Hepatocyte (in vitro differentiated cells): ENCODE data around the gene ARMC8. TPM values are rescaled to one million over a fixed set of nuclear protein-coding genes. Genes with fewer than 3 reads are reported as not detected.

ENCODE experiments used
- DNase-seq: peaks from one replicate; pipeline ENCODE4 v3.0.0-alpha.2; 2016; ENCODE audit warnings: low spot score
- H2AFZ ChIP-seq: fragments of 200-600 bp; sonication (generic); 2 replicates; pipeline ENCODE4 v1.6.0; 2016; ENCODE audit warnings: antibody characterized with exemption, mild to moderate bottlenecking
- H3K27ac ChIP-seq: fragments of 200-600 bp; sonication (generic); 2 replicates; pipeline ENCODE4 v1.5.1; 2016; ENCODE audit warnings: mild to moderate bottlenecking
- H3K27me3 ChIP-seq: fragments of 200-600 bp; sonication (generic); 2 replicates; pipeline ENCODE4 v1.6.1; 2016
- H3K36me3 ChIP-seq: fragments of 200-600 bp; sonication (generic); replicated peaks from 2 replicates; pipeline ENCODE4 v1.5.1; 2016; ENCODE audit warnings: low read depth; ENCODE audit not compliant: insufficient read depth
- H3K4me1 ChIP-seq: fragments of 200-600 bp; sonication (generic); 2 replicates; pipeline ENCODE4 v1.5.1; 2016; ENCODE audit warnings: mild to moderate bottlenecking, moderate library complexity; ENCODE audit not compliant: insufficient read depth
- H3K4me2 ChIP-seq: fragments of 200-600 bp; sonication (generic); 2 replicates; pipeline ENCODE4 v1.6.0; 2016
- H3K4me3 ChIP-seq: fragments of 200-600 bp; sonication (generic); 2 replicates; pipeline ENCODE4 v1.5.1; 2016; ENCODE audit warnings: mild to moderate bottlenecking
- H3K79me2 ChIP-seq: fragments of 200-600 bp; sonication (generic); 2 replicates; pipeline ENCODE4 v1.6.0; 2017; ENCODE audit warnings: mild to moderate bottlenecking
- H3K9me2 ChIP-seq: fragments of 200-600 bp; sonication (generic); replicated peaks from 2 replicates; pipeline ENCODE4 v1.6.0; 2017; ENCODE audit warnings: mild to moderate bottlenecking; ENCODE audit not compliant: insufficient read depth
- H3K9me3 ChIP-seq: fragments of 200-600 bp; sonication (generic); 2 replicates; pipeline ENCODE4 v1.5.1; 2016; ENCODE audit warnings: low read depth, mild to moderate bottlenecking
- H4K20me1 ChIP-seq: fragments of 200-600 bp; sonication (generic); 2 replicates; pipeline ENCODE4 v1.6.0; 2016; ENCODE audit warnings: mild to moderate bottlenecking; ENCODE audit not compliant: insufficient read depth, poor library complexity, severe bottlenecking
- CTCF ChIP-seq: fragments of 200-600 bp; sonication (generic); IDR thresholded peaks from 2 replicates; pipeline ENCODE4 v1.5.1; 2016; ENCODE audit warnings: antibody characterized with exemption, mild to moderate bottlenecking; ENCODE audit not compliant: poor library complexity
- EZH2 ChIP-seq: fragments of 200-600 bp; sonication (generic); IDR thresholded peaks from 2 replicates; pipeline ENCODE4 v1.6.1; 2016; ENCODE audit warnings: antibody characterized with exemption, mild to moderate bottlenecking, borderline replicate concordance
- EZH2phosphoT487 ChIP-seq: fragments of 200-600 bp; sonication (generic); IDR thresholded peaks from one replicate; pipeline ENCODE4 v1.6.1; 2018; ENCODE audit warnings: antibody characterized with exemption, mild to moderate bottlenecking, low read depth, moderate library complexity; ENCODE audit not compliant: unreplicated experiment, severe bottlenecking
- WGBS: methylation state at CpG from one replicate; pipeline ENCODE4 v1.1.6; 2016; ENCODE audit warnings: low lambda C conversion rate; ENCODE audit errors: missing lambda C conversion rate; 5-methylcytosine and 5-hydroxymethylcytosine counted together
- polyA plus RNA-seq: library from polyadenylated mRNA; unstranded; fragments of >200 nt; fragmentation: Nextera tagmentation; extraction: Ambion mirVana; gene quantifications from 2 replicates; pipeline ENCODE4 v1.2.1, GENCODE V29; 2016
- total RNA-seq: library from RNA; depleted of rRNA; stranded (reverse); fragments of >200 nt; gene quantifications from 2 replicates; pipeline ENCODE4 v1.2.3, GENCODE V29; 2014

ARMC8 gene
- total and polyA plus RNA-seq, 2 experiments from 2014 or later = 46.4 to 52.4 TPM

- Histone ChIP-seq H3K27ac (no peak overlapping the region), H3K9me2 (no peaks in the 10 kb centered on the region), H3K4me3 (no peak overlapping the region), H3K4me2 (no peak overlapping the region), H3K27me3 (no peaks in the 10 kb centered on the region), H2AFZ (no peak overlapping the region), H3K36me3 (no peaks in the 10 kb centered on the region), H3K9me3 (peaks cover 5% of the 10 kb centered on the region), H3K79me2 (no peaks in the 10 kb centered on the region), H4K20me1 (no peaks in the 10 kb centered on the region), H3K4me1 (no peaks in the 10 kb centered on the region)
- TF ChIP-seq EZH2 = no peak
- TF ChIP-seq CTCF = no peak
- no peak for TF ChIP-seq EZH2phosphoT487
- WGBS = 83% methylated on average over 1 of the region's 1 CpG
- DNase-seq = no peak
These were observed 127.7 kb downstream of the ARMC8 start for GRCh38 chr3:138314751-138315150.

- WGBS = 93% methylated on average over 1 of the region's 1 CpG
These were observed 130.6 kb downstream of the ARMC8 start for GRCh38 chr3:138317687-138318086.

GRCh38 chr3:138323971-138324370 lies 136.9 kb downstream of the ARMC8 start:
- no peaks in the 10 kb centered on the region for H3K9me3 ChIP-seq
- TF ChIP-seq EZH2 (no peak), EZH2phosphoT487 (no peak), CTCF (no peak)
- no peak for DNase-seq
- no peaks in the 10 kb centered on the region for H3K36me3 ChIP-seq
- H3K27me3 ChIP-seq = no peaks in the 10 kb centered on the region
- no peak overlapping the region for H2AFZ ChIP-seq
- H3K9me2 ChIP-seq = no peaks in the 10 kb centered on the region
- H3K4me3 ChIP-seq = no peak overlapping the region
- no peaks in the 10 kb centered on the region for H4K20me1 ChIP-seq
- H3K4me2 ChIP-seq = no peak overlapping the region
- no peak overlapping the region for H3K27ac ChIP-seq
- no peaks in the 10 kb centered on the region for H3K79me2 ChIP-seq
- H3K4me1 ChIP-seq = peaks cover 6% of the 10 kb centered on the region
- WGBS = 79% methylated on average over 4 of the region's 4 CpGs

More at GRCh38 chr3:138317687-138318086, 130.6 kb downstream of the ARMC8 start:
- no peak overlapping the region for H3K4me2 ChIP-seq
- H3K27ac ChIP-seq = no peak overlapping the region
- H3K4me3 ChIP-seq = no peak overlapping the region
- H2AFZ ChIP-seq = no peak overlapping the region
- H3K79me2 ChIP-seq = no peaks in the 10 kb centered on the region
- H3K9me3 ChIP-seq = no peaks in the 10 kb centered on the region
- no peak for TF ChIP-seq CTCF
- no peaks in the 10 kb centered on the region for H3K4me1 ChIP-seq
- DNase-seq = no peak
- no peaks in the 10 kb centered on the region for H3K9me2 ChIP-seq
- no peaks in the 10 kb centered on the region for H4K20me1 ChIP-seq
- H3K27me3 ChIP-seq = no peaks in the 10 kb centered on the region
- no peaks in the 10 kb centered on the region for H3K36me3 ChIP-seq

GRCh38 chr3:138325990-138326389 lies 138.9 kb downstream of the ARMC8 start:
- Histone ChIP-seq H3K79me2 (no peaks in the 10 kb centered on the region), H3K4me3 (no peak overlapping the region), H3K9me3 (no peaks in the 10 kb centered on the region), H3K4me2 (no peak overlapping the region), H2AFZ (no peak overlapping the region), H3K36me3 (no peaks in the 10 kb centered on the region), H3K27me3 (no peaks in the 10 kb centered on the region), H3K9me2 (no peaks in the 10 kb centered on the region), H3K4me1 (peaks cover 6% of the 10 kb centered on the region), H3K27ac (no peak overlapping the region), H4K20me1 (no peaks in the 10 kb centered on the region)
- no peak for TF ChIP-seq EZH2
- no peak for TF ChIP-seq CTCF
- TF ChIP-seq EZH2phosphoT487 = no peak
- DNase-seq = no peak
